Prostate gland (tissue), 2 donors: ENCODE measurements around the gene PMM2. TPM values are rescaled to one million over a fixed set of nuclear protein-coding genes. Genes with fewer than 3 reads are reported as not detected.

Experiments
- DNase-seq: peaks from one replicate; pipeline ENCODE4 v3.0.0-alpha.2; 2019; ENCODE audit warnings: low spot score
- H3K27ac ChIP-seq, 2 donors: fragments of 200-600 bp; sonication (generic); 2 replicates each; pipeline ENCODE4 v1.5.1; 2017 to 2019
- H3K27me3 ChIP-seq: fragments of 200-600 bp; sonication (generic); replicated peaks from 2 replicates; pipeline ENCODE4 v1.5.1; 2019; ENCODE audit not compliant: insufficient read depth
- H3K36me3 ChIP-seq, 2 donors: fragments of 200-600 bp; sonication (generic); 1 replicate in 1 of 2; 2 replicates in 1 of 2; pipeline versions ENCODE4 v1.5.1 to v1.8.1; 2017 to 2019
- H3K4me1 ChIP-seq: fragments of 200-600 bp; sonication (generic); replicated peaks from 2 replicates; pipeline ENCODE4 v1.5.1; 2019
- H3K4me3 ChIP-seq, 2 donors: fragments of 200-600 bp; sonication (generic); 2 replicates each; pipeline ENCODE4 v1.5.1; 2017 to 2019
- H3K9me3 ChIP-seq: fragments of 200-600 bp; sonication (generic); 2 replicates; pipeline ENCODE4 v1.5.1; 2017
- POLR2A ChIP-seq: fragments of 450-650 bp; IDR thresholded peaks from one replicate; pipeline ENCODE4 v1.6.1; 2016; ENCODE audit warnings: antibody characterized with exemption, mild to moderate bottlenecking
- POLR2AphosphoS5 ChIP-seq: sonication (generic); formaldehyde crosslinking; IDR thresholded peaks from one replicate; pipeline ENCODE4 v1.6.1; 2017; ENCODE audit warnings: antibody characterized with exemption
- WGBS: methylation state at CpG from one replicate; pipeline ENCODE4 v1.1.5; 2018; 5-methylcytosine and 5-hydroxymethylcytosine counted together
- intact Hi-C: fragments of 100-400 bp; cut with DNase I; formaldehyde crosslinking; loops from one replicate; pipeline ENCODE4 v1.14.2; 2022
- total RNA-seq, 2 donors: library from RNA; depleted of rRNA; stranded (reverse); fragments of >200 nt; gene quantifications; one replicate each; pipeline ENCODE4 v1.1.0, GENCODE V29; 2016
- TF ChIP-seq, protein P1 (sequence below), 4 experiments: fragments of 200-600 bp in 2 of 4; fragments of 450-650 bp in 2 of 4; sonication (generic) in 2 of 4; IDR thresholded peaks; 1 replicate in 3 of 4; 2 replicates in 1 of 4; pipeline ENCODE4 v1.5.1; 2016 to 2019; ENCODE audit warnings: antibody characterized with exemption in 4 of 4, mild to moderate bottlenecking in 2 of 4, moderate library complexity in 2 of 4

PMM2 gene
- total RNA-seq, 2 donors from 2014 or later: 30.6 to 39.2 TPM

DNA sequence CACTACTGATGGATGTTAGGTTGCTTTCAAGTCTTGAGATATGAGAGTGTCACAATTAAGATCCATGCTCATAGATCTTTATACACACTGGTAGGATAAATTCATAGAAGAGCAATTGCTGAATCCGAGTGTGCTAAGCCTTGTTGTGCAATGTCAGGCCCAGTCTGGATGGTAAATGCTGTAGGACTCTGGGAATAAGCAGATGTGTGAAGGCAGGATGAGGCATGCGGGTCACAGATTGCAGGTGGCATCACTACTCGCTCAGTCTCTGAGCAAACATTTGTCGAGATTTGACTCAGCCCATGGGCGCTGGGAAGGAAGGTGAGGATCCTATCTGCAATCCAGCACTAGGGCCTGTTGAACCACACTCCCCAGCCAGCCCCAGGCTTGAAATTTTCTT lies 40.9 kb upstream of the PMM2 start:
- no peak for DNase-seq
- no peaks in the 10 kb centered on the region for H3K9me3 ChIP-seq
- no peak overlapping the region for H3K4me3 ChIP-seq
- no peaks in the 10 kb centered on the region for H3K36me3 ChIP-seq
- H3K27me3 ChIP-seq: no peaks in the 10 kb centered on the region
- no peak for TF ChIP-seq POLR2AphosphoS5
- TF ChIP-seq, protein P1, sequence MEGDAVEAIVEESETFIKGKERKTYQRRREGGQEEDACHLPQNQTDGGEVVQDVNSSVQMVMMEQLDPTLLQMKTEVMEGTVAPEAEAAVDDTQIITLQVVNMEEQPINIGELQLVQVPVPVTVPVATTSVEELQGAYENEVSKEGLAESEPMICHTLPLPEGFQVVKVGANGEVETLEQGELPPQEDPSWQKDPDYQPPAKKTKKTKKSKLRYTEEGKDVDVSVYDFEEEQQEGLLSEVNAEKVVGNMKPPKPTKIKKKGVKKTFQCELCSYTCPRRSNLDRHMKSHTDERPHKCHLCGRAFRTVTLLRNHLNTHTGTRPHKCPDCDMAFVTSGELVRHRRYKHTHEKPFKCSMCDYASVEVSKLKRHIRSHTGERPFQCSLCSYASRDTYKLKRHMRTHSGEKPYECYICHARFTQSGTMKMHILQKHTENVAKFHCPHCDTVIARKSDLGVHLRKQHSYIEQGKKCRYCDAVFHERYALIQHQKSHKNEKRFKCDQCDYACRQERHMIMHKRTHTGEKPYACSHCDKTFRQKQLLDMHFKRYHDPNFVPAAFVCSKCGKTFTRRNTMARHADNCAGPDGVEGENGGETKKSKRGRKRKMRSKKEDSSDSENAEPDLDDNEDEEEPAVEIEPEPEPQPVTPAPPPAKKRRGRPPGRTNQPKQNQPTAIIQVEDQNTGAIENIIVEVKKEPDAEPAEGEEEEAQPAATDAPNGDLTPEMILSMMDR (IDR thresholded peaks at IDR 0.05): no peak
- TF ChIP-seq POLR2A: no peak
- intact Hi-C loops: no loop called here
- no peaks in the 10 kb centered on the region for H3K4me1 ChIP-seq
- no peak overlapping the region for H3K27ac ChIP-seq
- 82% methylated on average over 5 of the region's 5 CpGs for WGBS

DNA sequence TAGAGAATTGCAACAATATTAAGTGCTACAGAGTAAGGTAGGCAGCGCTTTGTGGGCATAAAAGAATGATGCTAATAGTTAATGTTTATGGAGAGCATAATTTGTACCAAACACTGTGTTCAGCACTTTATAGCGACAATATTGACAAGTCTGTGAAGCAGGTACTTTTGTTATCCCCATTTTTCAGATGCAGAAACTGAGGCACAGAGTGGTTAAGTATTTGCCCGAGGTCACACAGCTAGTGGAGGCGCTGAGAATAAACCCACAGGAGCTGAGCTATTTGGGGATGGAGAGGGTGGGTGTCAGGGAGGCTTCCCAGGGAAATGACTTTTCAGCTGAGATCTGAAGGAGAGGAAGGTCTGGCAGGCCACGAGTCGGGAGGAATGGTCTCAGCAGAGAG lies 39.6 kb upstream of the PMM2 start:
- Histone ChIP-seq H3K27me3 (no peaks in the 10 kb centered on the region), H3K27ac (no peak overlapping the region), H3K4me1 (no peaks in the 10 kb centered on the region), H3K36me3 (no peaks in the 10 kb centered on the region), H3K4me3 (no peak overlapping the region), H3K9me3 (no peaks in the 10 kb centered on the region)
- intact Hi-C loops: no loop called here
- 95% methylated on average over 6 of the region's 6 CpGs for WGBS
- DNase-seq: no peak
- TF ChIP-seq, protein P1 (IDR thresholded peaks at IDR 0.05): no peak
- TF ChIP-seq POLR2AphosphoS5 (no peak), POLR2A (no peak)

DNA sequence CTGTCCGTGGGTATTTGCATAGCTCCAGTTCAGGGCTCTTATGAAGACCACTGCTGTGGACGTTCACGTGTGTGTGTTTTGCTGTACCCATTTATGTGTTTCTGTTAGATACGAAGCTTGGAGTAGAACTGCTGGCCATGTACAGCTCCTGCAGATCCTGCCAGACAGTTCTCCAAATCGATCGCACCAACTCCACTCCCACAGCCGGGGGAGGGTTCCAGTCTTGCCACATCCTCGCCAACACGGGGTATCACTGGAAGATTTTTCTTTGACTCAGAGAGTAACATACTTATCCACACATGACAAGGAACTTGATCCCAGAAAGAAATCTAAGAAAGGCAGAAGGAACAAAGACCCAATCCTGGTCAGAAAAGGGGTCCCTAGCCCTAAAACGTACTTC lies 37.6 kb upstream of the PMM2 start:
- no peak for DNase-seq
- H3K9me3 ChIP-seq: no peaks in the 10 kb centered on the region
- H3K4me3 ChIP-seq: no peak overlapping the region
- no peaks in the 10 kb centered on the region for H3K36me3 ChIP-seq
- TF ChIP-seq, protein P1 (IDR thresholded peaks at IDR 0.05): no peak
- TF ChIP-seq POLR2A: no peak
- no peak for TF ChIP-seq POLR2AphosphoS5
- whole genome bisulfite sequencing: 89% methylated on average over 10 of the region's 10 CpGs
- no peaks in the 10 kb centered on the region for H3K27me3 ChIP-seq
- intact Hi-C loops: no loop called here
- H3K27ac ChIP-seq: no peak overlapping the region
- H3K4me1 ChIP-seq: no peaks in the 10 kb centered on the region

DNA sequence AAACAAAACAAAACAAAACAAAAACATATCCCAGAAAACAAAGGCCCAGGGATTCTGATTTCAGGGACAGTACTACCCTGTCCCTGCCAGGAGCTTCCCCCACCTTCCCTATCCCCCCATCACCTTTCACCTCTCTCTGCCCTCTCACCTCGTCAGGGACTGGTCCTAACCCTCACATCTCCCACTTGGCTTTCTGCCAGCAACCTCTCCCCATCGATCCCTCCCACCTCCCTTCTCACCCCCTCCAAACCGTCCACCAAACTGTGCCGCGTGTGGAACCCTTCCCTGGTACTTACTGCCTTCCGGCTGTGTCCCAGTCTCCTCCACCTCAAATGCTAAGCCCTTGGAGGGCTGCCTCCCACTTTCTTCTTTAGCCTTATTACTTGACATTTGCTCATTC lies 36.6 kb upstream of the PMM2 start:
- Histone ChIP-seq H3K36me3 (no peaks in the 10 kb centered on the region), H3K27ac (no peak overlapping the region), H3K4me1 (no peaks in the 10 kb centered on the region), H3K27me3 (no peaks in the 10 kb centered on the region), H3K9me3 (no peaks in the 10 kb centered on the region), H3K4me3 (no peak overlapping the region)
- intact Hi-C loops: no loop called here
- TF ChIP-seq POLR2AphosphoS5 (no peak), POLR2A (no peak)
- TF ChIP-seq, protein P1 (IDR thresholded peaks at IDR 0.05): no peak
- DNase-seq: no peak
- 80% methylated on average over 6 of the region's 6 CpGs for WGBS

DNA sequence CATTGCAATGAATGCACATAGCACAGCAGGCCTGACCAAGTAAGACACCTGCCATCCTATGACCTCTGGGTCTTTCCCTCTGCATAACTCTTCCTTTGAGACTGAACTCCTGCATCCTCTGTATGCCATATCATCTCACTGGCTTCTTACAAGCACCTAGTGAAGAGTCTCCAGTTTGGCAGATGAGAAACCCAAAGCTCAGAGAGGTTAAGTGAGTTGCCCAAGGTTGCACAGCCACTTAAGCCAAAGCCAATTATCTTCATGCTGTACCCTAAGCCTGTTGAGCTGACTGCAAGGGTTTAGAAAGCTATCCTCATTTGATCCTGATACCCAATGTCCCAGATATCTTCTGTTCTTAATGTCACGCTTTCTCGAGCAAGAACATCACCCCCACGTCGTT lies 35.4 kb upstream of the PMM2 start:
- Histone ChIP-seq H3K36me3 (no peaks in the 10 kb centered on the region), H3K4me3 (no peak overlapping the region), H3K27me3 (no peaks in the 10 kb centered on the region), H3K9me3 (no peaks in the 10 kb centered on the region), H3K27ac (no peak overlapping the region), H3K4me1 (no peaks in the 10 kb centered on the region)
- no peak for DNase-seq
- 92% methylated on average over 4 of the region's 4 CpGs for WGBS
- TF ChIP-seq POLR2AphosphoS5 (no peak), POLR2A (no peak)
- TF ChIP-seq, protein P1 (IDR thresholded peaks at IDR 0.05): no peak
- intact Hi-C loops: no loop called here
